GM12864 (cell line): ENCODE data around the gene UGP2.

Experiments
- DNase-seq: peaks from one replicate; pipeline ENCODE4 v3.0.0-alpha.2; 2011; ENCODE audit warnings: low read depth
- H3K4me3 ChIP-seq: 2 replicates; pipeline ENCODE4 v1.5.1; 2011; ENCODE audit warnings: mild to moderate bottlenecking, low read depth, low read length, control low read depth
- TF ChIP-seq, protein P1 (sequence below): IDR thresholded peaks from 2 replicates; pipeline ENCODE4 v1.5.1; 2011; ENCODE audit warnings: low read depth, mild to moderate bottlenecking, moderate library complexity, low read length, control low read depth, inconsistent platforms; ENCODE audit errors: missing control alignments

UGP2 gene

DNA sequence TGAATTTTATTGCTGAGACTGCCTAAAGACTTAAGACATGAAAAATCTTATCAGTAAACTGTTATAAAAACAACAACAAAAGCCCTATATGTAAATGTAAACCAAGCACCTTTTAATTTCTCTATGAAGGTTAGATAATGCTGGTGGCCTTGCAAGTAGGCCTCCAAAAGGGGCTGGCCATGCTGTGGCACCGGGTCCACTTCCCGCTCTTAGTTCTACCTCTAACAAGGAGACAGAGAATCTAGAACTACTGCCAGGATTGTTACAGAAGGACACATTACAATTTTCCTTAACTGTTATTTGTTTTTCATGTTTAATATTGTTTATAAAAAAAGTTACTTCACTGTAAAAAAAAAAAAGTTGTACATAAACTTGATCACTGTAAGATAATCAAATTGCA is 49.0 kb downstream of the UGP2 start:
- TF ChIP-seq, protein P1, sequence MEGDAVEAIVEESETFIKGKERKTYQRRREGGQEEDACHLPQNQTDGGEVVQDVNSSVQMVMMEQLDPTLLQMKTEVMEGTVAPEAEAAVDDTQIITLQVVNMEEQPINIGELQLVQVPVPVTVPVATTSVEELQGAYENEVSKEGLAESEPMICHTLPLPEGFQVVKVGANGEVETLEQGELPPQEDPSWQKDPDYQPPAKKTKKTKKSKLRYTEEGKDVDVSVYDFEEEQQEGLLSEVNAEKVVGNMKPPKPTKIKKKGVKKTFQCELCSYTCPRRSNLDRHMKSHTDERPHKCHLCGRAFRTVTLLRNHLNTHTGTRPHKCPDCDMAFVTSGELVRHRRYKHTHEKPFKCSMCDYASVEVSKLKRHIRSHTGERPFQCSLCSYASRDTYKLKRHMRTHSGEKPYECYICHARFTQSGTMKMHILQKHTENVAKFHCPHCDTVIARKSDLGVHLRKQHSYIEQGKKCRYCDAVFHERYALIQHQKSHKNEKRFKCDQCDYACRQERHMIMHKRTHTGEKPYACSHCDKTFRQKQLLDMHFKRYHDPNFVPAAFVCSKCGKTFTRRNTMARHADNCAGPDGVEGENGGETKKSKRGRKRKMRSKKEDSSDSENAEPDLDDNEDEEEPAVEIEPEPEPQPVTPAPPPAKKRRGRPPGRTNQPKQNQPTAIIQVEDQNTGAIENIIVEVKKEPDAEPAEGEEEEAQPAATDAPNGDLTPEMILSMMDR: no peak
- H3K4me3 ChIP-seq: no peak overlapping the region
- DNase-seq: no peak

DNA sequence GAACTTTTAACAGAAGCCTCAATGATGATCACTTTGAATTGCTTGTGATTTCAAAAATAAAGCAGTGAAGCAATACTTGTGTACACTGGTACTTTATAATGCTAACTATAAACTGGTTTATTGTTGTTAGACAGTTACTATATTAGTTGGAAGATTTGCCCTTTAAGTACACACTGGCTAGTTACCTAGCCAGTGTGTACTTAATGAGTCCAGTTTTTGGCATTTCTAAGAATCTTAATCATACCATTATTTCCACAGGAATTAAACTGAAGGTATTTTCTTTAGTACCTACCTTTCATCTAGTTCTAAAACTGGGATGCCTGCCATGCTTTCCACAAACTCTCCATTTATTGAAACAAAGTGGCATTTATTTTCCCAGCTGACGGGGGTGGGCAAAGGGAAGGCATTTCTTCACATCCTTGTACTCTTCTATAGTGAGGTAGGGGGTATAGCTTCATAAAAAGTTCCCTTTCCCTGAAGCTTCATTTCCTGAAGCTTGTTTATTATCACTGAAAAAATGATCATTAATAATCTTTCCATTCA is 49.9 kb downstream of the UGP2 start:
- TF ChIP-seq, protein P1: no peak
- no peak for DNase-seq

DNA sequence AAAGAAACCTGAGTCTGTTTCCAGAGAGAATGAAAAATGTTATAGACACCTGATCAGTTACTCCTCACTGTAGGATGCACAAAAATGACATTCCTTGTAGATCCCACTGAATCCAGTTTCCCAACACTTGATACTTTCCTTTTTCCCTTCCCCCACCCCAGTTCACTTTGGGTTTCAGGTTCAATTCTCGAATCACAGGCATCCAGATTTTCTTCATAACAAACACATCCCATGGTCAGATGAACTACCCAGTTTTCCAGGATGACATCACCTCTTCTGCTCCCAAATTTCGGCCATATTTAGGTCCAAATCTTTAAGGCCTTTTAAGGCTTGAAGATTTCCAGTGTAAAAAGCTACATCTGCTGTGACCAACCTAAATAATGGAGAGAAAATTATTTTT is 51.5 kb downstream of the UGP2 start:
- DNase-seq: no peak
- TF ChIP-seq, protein P1: no peak
- no peak overlapping the region for H3K4me3 ChIP-seq

More for the DNA sequence above, 49.9 kb downstream of the UGP2 start:
- H3K4me3 ChIP-seq: no peak overlapping the region

DNA sequence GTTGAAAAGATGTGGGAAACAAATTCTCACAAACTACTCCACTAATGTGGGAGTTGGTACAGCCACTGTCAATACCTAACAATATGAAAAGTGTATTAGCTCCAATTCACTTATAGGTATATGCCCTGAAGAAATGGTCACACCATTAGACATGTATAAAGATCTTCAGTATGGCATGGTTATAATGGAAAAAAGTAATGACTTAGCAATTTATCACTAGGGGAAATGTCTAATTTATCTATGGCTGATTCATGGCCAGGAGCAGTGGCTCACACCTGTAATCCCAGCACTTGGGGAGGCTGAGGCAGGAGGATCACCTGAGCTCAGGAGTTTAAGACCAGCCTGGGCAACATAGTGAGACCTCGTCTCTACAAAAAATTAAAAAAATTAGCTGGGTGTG is 52.5 kb downstream of the UGP2 start:
- DNase-seq: no peak
- TF ChIP-seq, protein P1: no peak

DNA sequence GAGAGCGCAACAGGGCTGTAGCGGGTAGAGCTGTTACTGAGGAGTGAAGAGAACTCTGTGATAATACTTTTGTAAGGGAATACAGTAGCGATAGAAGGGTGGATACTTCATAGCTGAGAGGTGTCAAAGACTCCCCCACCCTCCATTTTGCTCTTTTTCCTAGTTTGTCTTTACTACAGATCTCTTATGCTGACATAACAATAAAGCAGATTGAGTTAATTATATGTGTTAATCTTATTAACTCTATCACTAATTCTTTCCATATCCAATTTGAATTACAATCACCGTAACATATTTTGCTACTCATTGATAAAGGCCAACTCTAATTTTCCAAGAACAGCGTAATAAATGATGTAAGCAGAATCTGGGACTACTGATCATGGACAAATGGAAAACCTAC is 57.1 kb downstream of the UGP2 start:
- H3K4me3 ChIP-seq: no peak overlapping the region
- TF ChIP-seq, protein P1: no peak
- no peak for DNase-seq

More for the DNA sequence above, 52.5 kb downstream of the UGP2 start:
- H3K4me3 ChIP-seq: no peak overlapping the region

DNA sequence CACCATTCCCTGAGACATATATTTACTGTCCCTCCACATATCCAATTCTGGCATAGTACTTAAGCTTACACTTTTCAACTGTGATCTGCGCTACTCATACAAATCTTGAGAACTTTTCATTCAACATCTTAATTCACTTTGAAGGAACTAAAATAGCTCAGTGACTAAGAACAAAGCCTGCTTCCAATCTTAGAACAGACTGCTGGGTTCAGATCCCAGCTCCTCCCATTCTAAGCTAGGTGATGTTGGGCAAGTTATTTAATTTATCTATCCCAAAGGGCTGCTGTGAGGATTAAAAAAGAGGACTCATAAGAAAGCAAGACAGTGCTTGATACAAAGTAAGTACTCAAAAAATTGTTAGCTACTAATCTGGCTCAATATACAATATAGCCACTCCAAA is 57.9 kb downstream of the UGP2 start:
- TF ChIP-seq, protein P1: no peak

DNA sequence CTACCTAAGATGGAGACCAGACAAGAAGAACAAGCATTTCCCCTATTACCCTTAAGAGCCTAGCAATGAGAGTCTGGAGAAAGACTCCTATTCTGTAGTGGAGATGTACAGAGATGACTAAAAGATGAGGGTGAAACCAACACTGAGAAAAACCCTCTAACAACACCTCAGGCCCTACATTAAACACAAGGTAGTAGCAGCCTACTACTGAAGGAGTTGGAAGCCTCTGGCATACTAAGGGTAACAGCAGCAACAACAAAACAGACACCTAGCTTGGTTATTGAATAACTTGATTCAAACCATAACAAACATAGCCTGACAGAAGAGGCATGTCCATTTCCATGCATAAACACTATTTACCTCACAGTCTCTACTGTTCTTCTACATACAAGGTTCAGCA is 60.5 kb downstream of the UGP2 start:
- H3K4me3 ChIP-seq: no peak overlapping the region
- TF ChIP-seq, protein P1: no peak
- no peak for DNase-seq

More for the DNA sequence above, 57.9 kb downstream of the UGP2 start:
- no peak for DNase-seq
- H3K4me3 ChIP-seq: no peak overlapping the region
